ENCODE results near the gene TMEM248.
"Not testable (repeated sequence)": the region's sequence is repeated elsewhere in the genome, so short reads cannot be mapped to it uniquely, and the experiment has no call there.

Gene TMEM248

DNA sequence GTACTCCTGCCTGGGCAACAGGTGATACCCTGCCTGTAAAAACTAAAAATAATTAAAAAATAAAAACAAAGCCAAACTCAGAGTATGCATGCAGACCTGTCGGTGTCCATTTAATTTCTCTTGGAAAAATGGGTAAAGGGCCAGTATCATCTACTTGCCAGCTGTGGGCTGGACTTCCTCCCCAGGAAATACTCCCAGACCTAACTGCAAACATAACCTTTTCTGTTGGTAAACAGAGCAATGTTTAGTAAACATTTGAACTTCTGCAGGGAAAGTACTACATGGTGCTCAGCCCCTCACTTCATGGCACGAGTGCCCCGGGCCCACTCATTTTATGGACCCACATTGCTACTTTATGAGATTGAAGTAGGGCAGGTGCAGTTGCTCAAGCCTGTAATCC, 10.2 kb upstream of the TMEM248 start:
- no peak for DNase-seq (ENCODE audit: low read depth)

DNA sequence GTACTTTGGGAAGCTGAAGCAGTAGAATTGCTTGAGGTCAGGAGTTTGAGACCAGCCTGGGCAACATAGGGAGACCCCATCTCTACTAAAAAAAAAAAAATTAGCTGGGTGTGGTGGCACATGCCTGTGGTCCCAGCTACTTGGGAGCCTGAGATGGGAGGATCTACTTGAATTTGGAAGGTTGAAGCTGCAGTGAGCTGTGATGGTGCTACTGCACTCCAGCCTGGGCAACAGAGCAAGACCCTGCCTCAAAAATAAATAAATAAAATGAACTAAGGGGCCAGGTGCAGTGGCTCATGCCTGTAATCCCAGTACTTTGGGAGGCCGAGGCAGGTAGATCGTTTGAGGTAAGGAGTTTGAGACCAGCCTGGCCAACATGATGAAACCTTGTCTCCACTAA, 9.8 kb upstream of the TMEM248 start:
- DNase-seq (ENCODE audit: low read depth) = not testable (repeated sequence)

DNA sequence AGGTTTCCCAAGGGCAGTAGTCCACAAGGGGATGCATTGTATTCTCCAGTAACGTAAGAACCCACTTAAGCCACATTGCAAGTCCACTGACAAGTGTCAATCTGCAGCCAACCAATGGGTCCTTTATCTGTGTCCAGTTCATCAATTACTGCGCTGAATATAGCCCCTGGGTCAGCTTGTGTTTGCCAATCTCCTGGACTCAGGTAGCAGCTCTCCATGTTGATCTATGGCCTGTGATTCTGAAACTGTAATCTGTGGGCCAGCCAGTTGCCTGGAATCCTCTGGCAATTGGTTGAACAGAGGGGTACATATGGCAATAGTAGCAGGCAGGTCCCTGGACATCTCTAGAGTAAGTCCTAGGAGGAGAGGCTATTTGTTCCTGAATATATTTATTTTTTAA, 8.8 kb upstream of the TMEM248 start:
- no peak for DNase-seq (ENCODE audit: low read depth)

DNA sequence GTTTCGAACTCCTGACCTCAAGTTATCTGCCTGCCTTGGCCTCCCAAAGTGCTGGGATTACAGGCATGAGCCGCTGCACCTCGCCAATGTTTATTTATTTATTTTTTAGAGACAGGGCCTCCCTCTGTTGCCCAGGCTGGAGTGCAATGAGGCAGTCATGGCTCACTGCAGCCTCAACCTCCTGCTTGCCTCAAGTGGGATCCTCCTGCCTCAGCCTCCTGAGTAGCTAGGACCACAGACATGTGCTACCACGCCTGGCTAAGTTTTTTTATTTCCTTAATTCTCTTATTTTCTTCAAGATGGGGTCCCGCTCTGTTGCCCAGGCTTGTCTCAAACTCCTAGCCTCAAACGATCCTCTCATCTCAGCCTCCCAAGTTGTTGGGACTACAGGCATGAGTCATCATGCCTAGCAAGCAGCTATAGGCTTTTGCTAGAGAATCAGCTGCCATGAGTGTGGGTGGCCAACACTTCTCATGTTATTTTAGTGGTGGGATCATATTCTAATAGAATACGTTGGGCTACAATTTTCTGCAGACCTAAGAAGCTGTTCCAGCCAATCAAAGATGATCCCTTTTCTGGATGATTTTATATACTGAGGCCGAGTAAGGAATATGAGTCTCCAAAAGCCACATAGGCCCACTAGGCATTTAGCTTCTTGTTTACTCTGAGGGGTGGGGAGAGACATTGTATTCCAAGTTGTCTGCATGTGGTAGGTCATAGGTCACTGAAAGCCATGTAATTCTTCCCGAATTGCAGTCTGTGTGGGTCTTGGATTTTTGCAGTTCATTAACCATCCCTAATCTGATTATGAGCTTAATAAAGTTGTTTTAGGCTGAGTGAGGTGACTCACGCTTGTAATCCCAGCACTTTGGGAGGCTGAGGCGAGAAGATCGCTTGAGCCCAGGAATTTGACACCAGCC, 7.6 kb upstream of the TMEM248 start:
- DNase-seq (ENCODE audit: low read depth) = no peak

DNA sequence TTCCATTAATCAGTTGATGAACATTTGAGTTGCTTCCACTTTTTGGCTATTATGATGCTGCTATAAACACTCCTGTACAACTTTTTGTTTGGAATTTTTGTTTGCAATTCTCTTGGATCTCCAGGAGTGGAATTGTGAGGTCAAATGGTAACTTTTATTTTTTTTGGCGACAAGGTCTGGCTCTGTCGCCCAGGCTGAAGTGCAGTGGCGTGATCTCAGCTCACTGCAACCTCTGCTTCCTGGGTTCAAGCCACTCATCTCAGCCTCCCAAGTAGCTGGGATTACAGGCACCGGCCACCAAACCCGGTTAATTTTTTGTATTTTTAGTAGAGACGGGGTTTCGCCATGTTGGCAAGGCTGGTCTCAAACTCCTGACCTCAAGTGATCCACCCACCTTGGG, 3.1 kb upstream of the TMEM248 start:
- DNase-seq (ENCODE audit: low read depth) = not testable (repeated sequence)

DNA sequence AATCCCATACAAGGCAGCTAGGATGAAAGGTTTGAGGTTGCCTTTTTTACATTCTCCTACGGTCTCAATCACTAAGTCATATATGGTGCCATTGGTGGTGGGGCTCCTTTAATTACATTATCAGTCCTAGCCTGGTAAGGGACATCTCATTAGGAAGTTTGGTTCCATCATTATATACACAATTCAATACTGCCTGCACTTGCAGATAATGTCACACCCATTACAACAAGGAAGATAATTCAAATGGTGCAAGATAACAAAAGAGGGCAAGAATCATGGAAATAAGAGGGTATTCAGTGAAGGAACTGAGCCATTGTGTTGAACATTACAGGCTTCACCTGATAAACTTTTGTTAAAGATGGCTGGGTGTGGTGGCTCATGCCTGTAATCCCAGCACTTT, 1.7 kb upstream of the TMEM248 start:
- no peak for DNase-seq (ENCODE audit: low read depth)

DNA sequence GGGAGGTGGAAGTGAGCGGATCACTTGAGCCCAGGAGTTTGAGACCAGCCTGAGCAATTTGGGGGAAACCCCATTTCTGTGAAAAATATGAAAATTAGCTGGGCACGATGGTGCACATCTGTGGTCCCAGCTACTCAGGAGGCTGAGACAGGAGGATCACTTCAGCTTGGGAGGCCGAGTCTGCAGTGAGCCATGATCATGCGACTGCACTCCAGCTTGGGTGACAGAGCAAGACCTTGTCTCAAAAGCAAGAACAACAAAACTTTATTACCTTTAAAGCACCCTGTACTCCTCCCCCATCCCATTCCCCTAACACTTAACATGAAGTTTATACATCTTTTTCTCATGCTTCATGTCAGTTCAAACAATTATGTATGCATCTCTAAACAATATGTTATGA, 1.3 kb upstream of the TMEM248 start:
- DNase-seq (ENCODE audit: low read depth) = no peak

DNA sequence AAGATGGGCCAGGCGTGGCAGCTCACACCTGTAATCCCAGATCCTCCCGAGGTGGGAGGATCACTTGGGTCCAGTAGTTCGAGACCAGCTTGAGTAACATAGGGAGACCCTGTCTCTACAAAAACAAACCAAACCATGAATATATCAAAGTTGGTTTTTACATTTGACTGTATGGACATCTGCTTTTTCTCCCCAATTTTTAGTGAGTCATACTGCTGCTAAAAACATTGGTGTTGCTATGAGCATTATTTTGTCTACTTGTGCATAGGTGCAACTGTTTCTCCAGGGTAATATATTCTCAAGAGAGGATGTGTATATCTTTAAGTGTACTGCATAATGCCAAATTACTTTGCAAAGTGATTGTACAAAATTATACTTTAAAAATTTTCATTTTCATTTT, 769 bp upstream of the TMEM248 start:
- DNase-seq (ENCODE audit: low read depth) = no peak

DNA sequence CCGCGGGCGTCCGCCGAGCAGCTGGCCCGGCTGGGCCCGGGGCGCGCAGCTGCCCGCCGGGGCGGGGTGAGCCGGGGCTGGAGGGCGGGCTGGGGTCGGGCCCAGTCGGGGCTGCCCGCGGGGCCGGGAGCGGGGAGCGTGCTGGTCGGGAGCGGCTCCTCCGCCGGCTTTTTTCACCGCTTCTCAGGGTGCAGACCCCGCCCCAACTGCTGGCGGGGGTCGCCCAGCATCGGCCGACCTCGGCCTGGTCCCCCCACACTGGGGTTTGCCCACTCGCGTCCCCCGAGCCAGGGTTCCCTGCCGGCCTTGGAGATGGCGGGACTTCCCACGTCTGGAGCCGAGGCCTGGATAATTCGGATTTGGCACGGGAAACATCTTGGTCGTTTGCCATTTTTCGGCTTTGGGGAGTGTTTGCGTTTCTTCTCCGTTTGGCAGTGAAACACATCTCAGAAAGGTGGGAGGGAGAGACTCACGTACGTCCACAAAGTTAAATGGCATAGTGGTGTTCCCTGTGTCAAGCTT, 432 bp downstream of the TMEM248 start:
- DNase-seq (ENCODE audit: low read depth) = no peak

DNA sequence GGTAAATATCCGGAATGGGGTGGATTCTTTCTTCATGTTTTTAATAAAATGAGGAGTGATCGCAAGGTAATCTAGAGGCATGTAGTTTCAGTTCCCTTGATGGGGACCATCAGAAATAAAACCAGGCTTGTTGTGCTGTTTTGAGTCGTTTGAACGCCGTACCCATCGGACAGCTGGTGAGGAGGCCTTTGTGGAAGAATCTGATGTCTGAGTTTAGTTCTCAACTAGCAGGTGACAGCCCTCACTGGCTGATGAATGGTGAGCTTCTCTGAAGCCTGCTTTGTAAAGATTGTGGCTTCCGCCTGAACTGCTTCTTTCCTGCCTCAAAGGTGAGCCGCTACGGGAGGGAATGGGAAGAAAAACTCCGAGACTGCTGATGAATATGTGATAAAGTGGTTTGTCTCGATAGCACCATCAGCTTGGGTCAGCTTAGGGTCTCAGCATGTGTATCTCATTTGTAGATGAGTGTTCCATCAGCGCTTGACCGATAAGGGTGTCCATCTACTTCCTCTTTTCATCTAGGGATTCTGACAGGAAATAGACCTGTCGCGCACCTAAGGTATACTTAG, 977 bp downstream of the TMEM248 start:
- no peak for DNase-seq (ENCODE audit: low read depth)

DNA sequence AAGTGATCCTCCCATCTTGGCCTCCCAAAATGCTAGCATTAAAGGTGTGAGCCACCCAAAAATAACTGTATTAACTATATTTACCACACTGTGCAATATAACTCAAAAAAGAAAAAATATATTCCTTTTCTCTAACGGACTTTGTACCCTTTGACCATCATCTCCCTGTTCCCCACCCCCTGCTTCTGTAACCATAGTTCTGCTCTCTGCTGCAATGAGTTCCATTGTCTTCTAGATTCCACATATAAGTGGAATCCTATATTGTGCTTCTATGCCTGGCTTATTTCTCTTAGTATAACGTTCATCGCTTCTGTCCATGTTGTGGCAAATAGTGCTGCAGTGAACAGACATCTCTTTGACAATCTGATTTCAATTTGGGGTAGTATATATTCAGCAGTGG, 4.2 kb downstream of the TMEM248 start:
- DNase-seq (ENCODE audit: low read depth) = no peak

DNA sequence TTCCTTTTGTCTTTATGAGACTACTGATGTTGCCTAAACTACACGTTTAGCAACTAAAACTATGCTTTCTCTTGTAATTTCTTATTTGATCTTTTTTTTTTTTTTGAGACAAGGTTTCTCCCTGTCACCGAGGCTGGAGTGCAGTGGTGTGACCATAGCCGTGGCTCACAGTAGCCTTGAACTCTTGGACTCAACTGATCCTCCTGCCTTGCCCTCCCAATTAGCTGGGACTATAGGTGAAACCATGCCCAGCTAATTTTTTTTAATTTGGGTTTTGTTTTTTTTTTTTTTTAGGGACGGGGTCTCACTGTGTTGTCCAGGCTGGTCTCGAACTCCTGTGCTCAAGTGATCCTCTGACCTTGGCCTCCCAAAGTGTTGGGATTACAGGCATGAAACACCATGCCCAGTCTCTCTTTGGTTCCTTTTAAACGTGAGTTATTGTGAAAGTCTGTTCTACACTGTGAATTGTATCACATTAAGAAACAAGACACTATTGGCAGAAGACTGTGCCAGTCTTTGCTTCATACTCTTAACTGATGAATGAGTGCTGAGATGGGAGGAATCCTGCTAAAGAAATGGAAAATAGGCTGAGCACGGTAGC, 6.4 kb downstream of the TMEM248 start:
- DNase-seq (ENCODE audit: low read depth) = no peak

DNA sequence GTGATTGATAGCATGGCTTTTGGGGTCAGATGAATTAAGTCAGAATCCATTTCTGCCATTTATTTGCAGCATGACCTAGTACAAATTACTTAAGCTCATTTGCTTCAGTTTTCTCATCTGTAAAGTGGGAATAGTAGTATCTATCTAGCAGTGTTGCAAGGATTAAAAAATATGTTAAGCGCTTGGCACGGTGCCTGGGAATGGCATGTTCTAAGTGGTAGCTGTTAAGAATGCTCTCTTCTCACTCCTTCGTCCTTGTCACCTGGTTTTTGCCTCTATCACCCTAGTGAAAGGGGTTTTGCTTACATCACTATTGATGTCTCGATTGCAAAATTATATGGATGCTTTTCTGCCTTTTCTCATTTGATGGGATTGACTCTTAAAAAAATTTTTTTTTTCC, 7.4 kb downstream of the TMEM248 start:
- DNase-seq (ENCODE audit: low read depth) = no peak

DNA sequence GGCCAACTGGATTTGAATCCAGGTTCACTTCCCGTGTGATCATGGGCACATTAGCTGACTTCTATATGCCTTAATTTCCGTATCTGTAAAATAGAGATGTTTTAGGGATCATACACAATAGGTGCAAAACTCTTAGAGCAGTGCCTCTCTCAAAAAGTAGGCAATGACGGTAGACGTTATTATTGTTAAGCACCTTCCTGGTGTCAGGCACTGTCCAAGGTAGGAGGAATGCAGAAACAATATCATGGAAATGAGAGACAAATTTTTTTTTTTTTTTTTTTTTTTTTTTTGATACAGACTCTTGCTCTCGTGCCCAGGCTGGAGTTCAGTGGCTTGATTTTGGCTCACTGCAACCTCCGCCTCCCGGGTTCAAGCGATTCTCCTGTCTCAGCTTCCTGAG, 8.1 kb downstream of the TMEM248 start:
- DNase-seq (ENCODE audit: low read depth) = no peak

DNA sequence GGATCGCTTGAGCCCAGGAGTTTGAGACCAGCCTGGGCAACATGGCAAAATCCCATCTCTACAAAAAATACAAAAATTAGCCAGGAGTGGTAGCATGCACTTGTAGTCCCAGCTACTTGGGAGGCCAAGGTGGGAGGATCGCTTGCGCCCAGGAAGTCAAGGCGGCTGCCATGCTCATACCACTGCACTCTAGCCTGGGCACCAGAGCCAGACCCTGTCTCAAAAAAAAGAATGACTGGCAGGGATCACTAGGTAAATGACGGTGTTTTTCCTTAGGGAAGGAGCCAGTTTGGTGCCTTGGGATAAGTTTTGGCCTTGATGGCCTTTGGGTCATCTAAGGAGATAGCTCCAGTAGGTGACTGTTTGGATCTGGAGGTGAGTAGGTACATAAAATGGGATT, 8.9 kb downstream of the TMEM248 start:
- no peak for DNase-seq (ENCODE audit: low read depth)

DNA sequence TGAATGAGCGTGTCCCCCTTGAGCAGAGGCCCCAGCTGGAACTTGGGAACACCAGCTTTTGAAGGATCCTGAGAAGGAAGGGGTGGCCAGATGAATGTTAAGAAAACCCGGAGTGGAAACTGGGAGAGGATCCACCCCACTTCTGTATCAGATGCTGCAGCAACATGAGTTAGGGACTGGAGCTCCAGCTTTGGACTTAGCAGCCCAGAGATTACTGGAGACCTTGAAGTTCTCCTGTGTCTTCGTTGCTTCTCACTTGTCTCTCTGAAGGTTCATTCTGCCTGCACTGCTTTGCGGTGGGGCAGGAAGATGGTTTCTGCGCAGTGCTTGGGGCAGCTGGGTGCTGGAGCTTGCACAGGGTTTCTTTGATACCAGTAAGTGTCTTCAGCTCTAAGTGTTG, 9.3 kb downstream of the TMEM248 start:
- DNase-seq (ENCODE audit: low read depth) = no peak

DNA sequence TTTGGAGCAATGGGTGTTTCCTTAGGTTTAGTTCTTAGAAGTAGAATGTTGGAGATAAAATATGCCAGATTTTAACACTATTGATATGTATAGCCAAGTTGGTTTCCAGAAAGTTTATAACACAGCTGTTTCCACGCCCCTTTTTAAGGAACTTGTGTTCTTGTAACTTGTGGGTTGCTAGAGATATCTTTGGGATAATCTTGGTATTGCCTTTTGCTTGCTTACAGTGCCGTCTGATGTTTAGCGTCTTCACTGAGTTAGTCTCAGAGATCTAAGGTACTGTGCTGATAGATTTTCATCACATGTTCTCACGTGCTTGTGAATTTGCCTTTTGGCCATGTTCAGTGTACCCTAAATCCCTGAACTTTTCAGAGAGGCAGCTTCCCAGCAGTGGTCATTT, 12.4 kb downstream of the TMEM248 start:
- DNase-seq (ENCODE audit: low read depth) = no peak

DNA sequence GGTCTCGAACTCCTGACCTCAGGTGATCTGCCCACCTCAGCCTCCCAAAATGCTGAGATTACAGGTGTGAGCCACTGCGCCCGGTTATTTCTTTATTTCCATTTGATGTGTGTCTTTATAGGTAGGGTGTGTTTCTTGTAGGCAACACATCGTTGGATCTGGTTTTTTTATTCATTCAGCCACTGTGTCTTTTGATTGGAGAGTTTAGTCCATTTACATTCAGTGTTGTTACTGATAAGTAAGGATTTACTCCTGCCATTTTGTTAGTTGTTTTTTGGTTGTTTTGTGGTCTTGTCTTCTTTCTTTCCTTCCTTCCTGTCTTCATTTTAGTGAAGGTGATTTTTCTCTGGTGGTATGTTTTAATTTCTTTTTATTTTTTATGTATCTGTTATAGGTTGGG, 16.9 kb downstream of the TMEM248 start:
- no peak for DNase-seq (ENCODE audit: low read depth)

DNA sequence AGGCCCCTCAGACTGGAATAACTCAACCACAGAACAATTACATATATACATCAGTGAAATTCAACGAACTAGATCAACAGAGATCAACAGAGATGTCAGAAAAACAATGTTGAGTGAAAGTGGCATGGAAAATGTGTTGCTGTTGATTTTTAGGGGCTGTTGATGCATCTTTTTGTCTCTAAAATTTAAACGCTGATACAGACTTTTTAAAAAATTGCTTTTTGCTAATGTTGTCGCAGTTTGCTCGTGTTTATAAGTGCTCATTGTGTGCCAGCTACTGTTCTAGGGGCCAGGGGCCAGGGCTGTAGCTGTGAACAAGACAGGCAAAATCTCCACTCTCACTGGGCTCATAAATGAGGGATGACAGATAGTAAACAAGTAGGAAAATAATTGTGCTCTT, 18.3 kb downstream of the TMEM248 start:
- no peak for DNase-seq (ENCODE audit: low read depth)

DNA sequence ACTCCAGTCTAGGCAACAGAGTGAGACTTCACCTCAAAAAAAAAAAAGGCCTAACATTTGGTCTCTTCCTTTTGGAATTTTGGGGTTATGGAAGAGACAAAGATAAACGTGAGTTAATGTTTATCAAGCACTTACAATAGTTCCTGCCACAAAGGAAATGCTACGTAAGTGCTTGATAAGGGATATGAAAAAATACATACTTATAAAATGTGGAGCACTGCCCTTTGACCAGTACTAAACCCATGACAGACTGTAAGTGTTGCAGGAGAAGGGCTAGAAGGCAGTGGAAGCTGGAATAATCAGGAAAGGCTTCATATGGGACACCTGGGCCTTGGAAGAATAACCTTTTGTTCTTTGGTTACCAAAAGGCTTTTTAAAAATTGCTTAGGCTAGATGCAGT, 25.5 kb downstream of the TMEM248 start:
- no peak for DNase-seq (ENCODE audit: low read depth)

DNA sequence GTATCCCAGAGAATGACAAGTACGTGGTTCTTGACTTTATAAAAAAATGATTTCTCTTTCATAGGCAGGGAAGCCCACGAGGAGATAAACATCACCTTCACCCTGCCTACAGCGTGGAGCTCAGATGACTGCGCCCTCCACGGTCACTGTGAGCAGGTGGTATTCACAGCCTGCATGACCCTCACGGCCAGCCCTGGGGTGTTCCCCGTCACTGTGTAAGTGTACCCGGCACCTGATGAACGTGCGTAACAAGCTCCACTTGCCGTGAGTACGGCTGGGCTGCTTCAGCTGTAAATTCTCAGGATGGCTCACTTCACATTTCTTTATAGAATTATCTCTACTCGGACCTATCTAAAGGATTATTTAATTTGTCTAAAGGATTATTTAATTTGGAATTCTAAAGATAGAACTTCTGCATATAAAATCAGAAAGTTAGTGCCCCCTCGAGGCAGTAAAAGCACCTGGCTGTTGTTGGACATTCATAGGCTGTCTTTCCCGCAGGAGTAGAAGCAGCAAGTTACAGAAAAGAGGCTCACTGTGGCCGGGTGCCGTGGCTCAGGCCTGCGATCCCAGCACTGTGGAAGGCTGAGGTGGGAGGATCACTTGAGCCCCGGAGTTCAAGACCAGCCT, 27.6 kb downstream of the TMEM248 start:
- DNase-seq (ENCODE audit: low read depth) = no peak

DNA sequence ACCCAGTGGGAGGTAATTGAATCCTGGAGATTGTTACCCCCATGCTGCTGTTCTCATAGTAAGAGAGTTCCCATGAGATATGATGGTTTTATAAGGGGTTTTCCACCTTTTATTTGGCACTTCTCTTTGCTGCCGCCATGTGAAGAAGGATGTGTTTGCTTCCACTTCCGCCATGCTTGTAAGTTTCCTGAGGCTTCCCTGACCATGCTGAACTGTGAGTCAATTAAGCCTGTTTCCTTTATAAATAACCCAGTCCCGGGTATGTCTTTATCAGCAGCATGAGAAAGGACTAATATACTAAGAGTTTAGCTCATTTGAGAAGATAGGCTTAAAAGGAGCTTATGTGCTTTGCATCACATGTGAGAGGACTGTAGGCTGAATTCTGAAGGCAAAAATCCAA, 29.3 kb downstream of the TMEM248 start:
- no peak for DNase-seq (ENCODE audit: low read depth)

DNA sequence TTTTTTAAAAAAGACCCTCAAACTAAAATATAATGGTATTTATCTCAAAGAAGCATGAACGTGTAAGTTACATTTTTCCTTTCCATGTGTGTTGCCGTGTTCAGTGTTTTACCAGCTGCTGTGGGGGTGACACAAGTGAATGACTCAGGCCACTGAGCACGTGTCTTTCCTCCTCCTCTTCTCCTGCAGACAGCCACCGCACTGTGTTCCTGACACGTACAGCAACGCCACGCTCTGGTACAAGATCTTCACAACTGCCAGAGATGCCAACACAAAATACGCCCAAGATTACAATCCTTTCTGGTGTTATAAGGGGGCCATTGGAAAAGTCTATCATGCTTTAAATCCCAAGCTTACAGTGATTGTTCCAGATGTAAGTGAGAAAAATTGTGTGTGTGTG, 29.7 kb downstream of the TMEM248 start:
- DNase-seq (ENCODE audit: low read depth) = no peak

Measured in GM04503 (cell line).